Activated T-helper 2 cell treated with anti-CD3 and anti-CD28 coated beads, Interferon-gamma antibody, Interleukin-2, Interleukin-4, amounts not matched to agents 10 μg/mL and 5 μg/mL and 100 μg/mL, durations not matched to agents 14 hours and 24 hours and 36 hours (primary cell): Measurements from ENCODE around the gene CDC7. TPM values are rescaled to one million over a fixed set of nuclear protein-coding genes. Genes with fewer than 3 reads are reported as not detected.

Experiments used
- DNase-seq: peaks from one replicate; pipeline ENCODE4 v3.0.0; 2021; ENCODE audit warnings: low spot score
- H3K27ac Mint-ChIP-seq: one replicate; pipeline ENCODE4 v1.8.0; 2021; ENCODE audit warnings: mixed read lengths
- H3K27me3 Mint-ChIP-seq: one replicate; pipeline ENCODE4 v1.8.0; 2021; ENCODE audit warnings: low read depth, mixed read lengths
- H3K36me3 Mint-ChIP-seq: one replicate; pipeline ENCODE4 v1.8.0; 2021; ENCODE audit warnings: low read depth, mixed read lengths
- H3K4me1 Mint-ChIP-seq: one replicate; pipeline ENCODE4 v1.8.0; 2021; ENCODE audit warnings: low read depth, mixed read lengths
- H3K4me3 Mint-ChIP-seq: one replicate; pipeline ENCODE4 v1.8.0; 2021; ENCODE audit warnings: low read depth, mild to moderate bottlenecking, moderate library complexity, mixed read lengths
- H3K9me3 Mint-ChIP-seq: one replicate; pipeline ENCODE4 v1.8.0; 2021; ENCODE audit warnings: mixed read lengths
- intact Hi-C: fragments of 100-400 bp; cut with micrococcal nuclease; formaldehyde crosslinking; loops from one replicate; pipeline ENCODE4 v1.15.1; 2023
- total RNA-seq: library from RNA; stranded (reverse); gene quantifications from 2 replicates; pipeline ENCODE4 v1.2.3, GENCODE V29; 2022

CDC7 gene
- total RNA-seq, 1 donor from 2014 or later: 28.8 TPM

DNA sequence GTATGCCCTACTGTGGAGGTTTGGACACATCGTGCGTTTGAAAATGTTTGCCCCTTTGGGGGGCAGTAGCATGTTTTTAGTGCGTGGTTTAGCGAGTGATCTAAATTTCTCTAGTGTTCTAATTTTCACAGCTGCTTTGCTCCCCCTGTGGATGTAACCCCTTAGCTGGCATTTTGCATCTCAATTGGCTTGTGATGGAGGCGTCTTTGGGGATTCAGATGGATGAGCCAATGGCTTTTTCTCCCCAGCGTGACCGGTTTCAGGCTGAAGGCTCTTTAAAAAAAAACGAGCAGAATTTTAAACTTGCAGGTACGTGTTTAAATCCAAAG lies 836 bp downstream of the CDC7 start:
- Mint-ChIP-seq H3K36me3 (peaks cover 19% of the 10 kb centered on the region), H3K27me3 (no peaks in the 10 kb centered on the region), H3K4me1 (peaks cover 29% of the 10 kb centered on the region), H3K4me3 (no peak overlapping the region), H3K9me3 (no peaks in the 10 kb centered on the region), H3K27ac (no peak overlapping the region)
- intact Hi-C loops: loop anchor here (1.0 to 5.0 kb wide), 5 partner anchors 219 to 654 kb away; no protein-coding TSS in a partner anchor
- DNase-seq: no peak

DNA sequence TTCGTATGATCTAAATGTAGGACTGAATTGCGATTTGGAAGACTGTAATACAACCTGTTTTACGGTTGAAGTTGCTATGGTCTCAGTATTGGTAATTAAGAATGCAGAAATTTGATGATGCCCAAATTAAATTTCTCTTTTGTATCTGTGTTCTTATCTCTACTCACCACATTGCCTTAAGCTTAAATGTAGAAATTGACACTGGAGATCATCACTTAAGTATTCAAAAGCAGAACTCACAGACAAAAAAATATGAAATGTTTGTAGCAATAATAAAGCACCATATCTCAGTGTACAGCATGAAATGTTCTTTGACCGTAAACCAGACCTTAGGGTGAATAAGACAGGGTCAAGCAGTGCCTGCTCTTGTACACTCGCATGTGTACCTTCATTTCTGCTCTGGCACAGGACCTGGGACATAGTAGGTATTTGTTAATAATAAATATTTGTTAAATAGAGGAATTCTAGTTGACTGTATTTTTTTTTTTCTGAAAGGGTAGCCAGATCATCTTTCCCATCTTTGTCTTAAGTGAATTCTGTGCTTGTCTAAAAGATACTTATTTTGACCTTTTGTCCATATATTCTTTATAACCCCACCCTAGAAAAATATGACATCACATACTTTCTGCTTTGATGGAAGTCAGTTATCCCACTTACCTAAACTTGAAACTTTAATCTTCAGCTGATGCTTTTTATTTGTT lies 1.5 kb downstream of the CDC7 start:
- no peak for DNase-seq
- no peak overlapping the region for H3K4me3 Mint-ChIP-seq
- H3K9me3 Mint-ChIP-seq: no peaks in the 10 kb centered on the region
- H3K27ac Mint-ChIP-seq: peak overlapping the region; percentile 31
- intact Hi-C loops: loop anchor here (1.0 to 5.0 kb wide), 5 partner anchors 220 to 655 kb away; no protein-coding TSS in a partner anchor
- H3K27me3 Mint-ChIP-seq: no peaks in the 10 kb centered on the region
- H3K4me1 Mint-ChIP-seq: peaks cover 29% of the 10 kb centered on the region
- H3K36me3 Mint-ChIP-seq: peaks cover 19% of the 10 kb centered on the region

DNA sequence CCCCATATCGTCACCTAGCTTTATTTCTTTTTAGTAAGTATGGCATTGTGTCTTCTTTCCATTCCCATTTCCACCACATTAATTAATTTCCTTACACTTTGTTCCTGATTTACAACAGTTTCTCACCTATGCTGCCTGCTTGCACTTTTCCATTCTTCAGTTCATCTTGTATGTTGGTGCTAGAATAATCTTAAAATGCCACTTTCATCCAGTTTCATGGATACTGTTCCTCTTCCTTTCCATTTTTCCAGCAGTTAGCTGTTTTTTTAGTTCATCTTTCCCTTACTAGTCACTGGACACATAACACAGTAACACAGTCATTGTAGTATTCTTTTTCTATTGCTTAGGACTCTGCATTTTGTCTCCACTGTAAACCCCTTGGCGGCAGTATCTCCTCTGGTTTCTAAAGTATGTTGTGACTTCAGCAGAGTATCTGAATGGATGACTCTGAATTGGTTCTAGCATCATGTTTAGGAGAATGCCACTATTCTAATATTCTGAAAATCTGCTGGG lies 2.1 kb downstream of the CDC7 start:
- no peak for DNase-seq
- Mint-ChIP-seq H3K4me3 (no peak overlapping the region), H3K4me1 (peaks cover 29% of the 10 kb centered on the region), H3K27ac (peak overlapping the region; percentile 31), H3K9me3 (no peaks in the 10 kb centered on the region), H3K27me3 (no peaks in the 10 kb centered on the region), H3K36me3 (peaks cover 19% of the 10 kb centered on the region)
- intact Hi-C loops: loop anchor here (5.0 kb wide), 4 partner anchors 220 to 655 kb away; no protein-coding TSS in a partner anchor

DNA sequence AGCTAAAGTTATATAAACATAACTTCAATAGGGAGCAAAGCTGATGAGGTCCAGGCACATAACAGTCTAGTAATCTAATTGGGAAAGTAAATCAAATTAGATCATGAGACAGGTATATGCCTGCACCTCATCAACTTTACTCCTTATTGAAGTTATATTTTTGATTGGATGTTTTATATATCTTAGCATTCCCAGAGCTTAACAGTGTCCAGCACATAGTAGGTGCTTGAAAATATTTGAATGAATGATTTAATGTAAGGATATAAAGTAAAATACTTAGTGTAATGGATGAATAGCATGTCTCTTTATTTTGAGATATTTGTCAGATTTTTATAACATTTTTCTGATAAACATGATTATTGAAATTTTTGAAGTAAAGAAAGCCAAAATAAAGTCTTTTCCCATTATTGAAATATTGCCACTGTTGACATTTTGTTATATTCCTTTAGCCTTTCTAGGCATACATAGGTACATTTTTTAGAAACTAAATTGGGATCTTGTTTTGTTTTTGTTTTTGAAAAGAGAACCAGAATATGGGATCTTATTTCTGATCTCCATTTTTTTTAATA lies 2.8 kb downstream of the CDC7 start:
- H3K4me3 Mint-ChIP-seq: no peak overlapping the region
- H3K4me1 Mint-ChIP-seq: peaks cover 29% of the 10 kb centered on the region
- intact Hi-C loops: loop anchor here (5.0 kb wide), 4 partner anchors 221 to 656 kb away; no protein-coding TSS in a partner anchor
- H3K27ac Mint-ChIP-seq: no peak overlapping the region
- H3K27me3 Mint-ChIP-seq: no peaks in the 10 kb centered on the region
- H3K36me3 Mint-ChIP-seq: peaks cover 19% of the 10 kb centered on the region
- H3K9me3 Mint-ChIP-seq: no peaks in the 10 kb centered on the region
- no peak for DNase-seq

DNA sequence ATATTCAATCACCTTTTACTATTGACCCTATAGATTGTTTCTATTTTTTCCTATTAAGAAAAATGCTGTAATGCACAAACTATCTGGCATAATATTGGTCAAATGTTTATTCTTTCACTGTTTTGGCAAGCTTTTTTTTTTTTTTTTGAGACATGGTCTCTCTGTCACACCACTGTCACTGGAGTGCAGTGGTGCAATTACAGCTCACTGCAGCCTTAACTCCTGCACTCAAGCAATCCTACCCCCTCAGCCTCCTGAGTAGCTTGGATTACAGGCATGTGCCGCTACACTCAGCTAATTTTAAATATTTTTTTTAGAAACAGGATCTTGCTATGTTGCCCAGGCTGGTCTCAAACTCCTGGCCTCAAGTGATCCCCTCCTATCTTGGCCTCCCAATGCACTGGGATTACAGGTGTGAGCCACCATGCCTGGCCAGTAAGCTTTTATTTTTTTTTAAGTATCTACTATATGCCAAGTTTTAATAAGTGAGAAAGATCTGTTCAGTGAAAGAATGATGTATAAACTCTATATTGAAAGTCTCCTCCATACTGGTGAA lies 3.4 kb downstream of the CDC7 start:
- H3K27ac Mint-ChIP-seq: no peak overlapping the region
- no peak overlapping the region for H3K4me3 Mint-ChIP-seq
- peaks cover 25% of the 10 kb centered on the region for H3K36me3 Mint-ChIP-seq
- H3K9me3 Mint-ChIP-seq: no peaks in the 10 kb centered on the region
- DNase-seq: no peak
- H3K27me3 Mint-ChIP-seq: no peaks in the 10 kb centered on the region
- intact Hi-C loops: loop anchor here (5.0 kb wide), 4 partner anchors 222 to 657 kb away; no protein-coding TSS in a partner anchor
- H3K4me1 Mint-ChIP-seq: peaks cover 33% of the 10 kb centered on the region

DNA sequence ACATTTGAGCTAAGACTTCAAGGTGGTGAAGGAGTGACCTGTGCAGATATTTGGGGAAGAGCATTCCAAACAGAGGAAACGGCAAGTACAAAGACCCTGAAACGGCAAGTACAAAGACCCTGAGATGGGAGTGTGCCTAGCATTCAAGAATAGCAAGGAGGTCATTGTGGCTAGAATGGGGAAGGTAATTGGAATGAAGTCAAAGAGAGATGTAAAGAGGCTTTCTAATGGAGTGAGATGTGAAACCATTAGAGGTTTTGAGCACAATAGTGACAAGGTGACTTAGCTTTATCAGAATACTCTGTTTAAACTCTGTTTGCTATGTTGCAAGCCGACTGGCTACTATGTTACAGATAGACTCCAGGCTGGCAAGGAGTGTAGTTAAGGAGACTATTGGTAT lies 4.4 kb downstream of the CDC7 start:
- Mint-ChIP-seq H3K27me3 (no peaks in the 10 kb centered on the region), H3K4me3 (no peak overlapping the region), H3K27ac (no peak overlapping the region), H3K36me3 (peaks cover 33% of the 10 kb centered on the region), H3K4me1 (peaks cover 38% of the 10 kb centered on the region), H3K9me3 (no peaks in the 10 kb centered on the region)
- no peak for DNase-seq
- intact Hi-C loops: no loop called here

DNA sequence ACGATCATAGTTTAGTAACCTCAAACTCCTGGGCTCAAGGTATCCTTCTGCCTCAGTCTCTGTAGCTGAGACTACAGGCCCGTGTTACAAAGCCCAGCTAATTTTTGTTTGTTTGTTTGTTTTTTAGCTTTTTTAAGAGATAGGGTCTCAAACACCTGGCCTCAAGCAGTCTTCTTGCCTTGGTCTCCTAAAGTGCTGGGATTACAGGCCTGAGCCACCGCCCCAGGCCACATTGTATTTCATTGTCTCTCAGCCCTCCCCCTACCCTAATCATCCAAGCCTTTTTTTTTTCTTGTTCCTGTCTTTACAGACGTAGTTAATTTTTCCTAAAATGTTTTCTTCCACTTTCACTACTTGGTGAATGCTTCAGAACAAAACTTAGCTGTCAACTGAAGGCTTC lies 5.4 kb downstream of the CDC7 start:
- peaks cover 44% of the 10 kb centered on the region for H3K4me1 Mint-ChIP-seq
- H3K27me3 Mint-ChIP-seq: no peaks in the 10 kb centered on the region
- H3K27ac Mint-ChIP-seq: no peak overlapping the region
- no peak overlapping the region for H3K4me3 Mint-ChIP-seq
- no peaks in the 10 kb centered on the region for H3K9me3 Mint-ChIP-seq
- DNase-seq: no peak
- peaks cover 40% of the 10 kb centered on the region for H3K36me3 Mint-ChIP-seq
- intact Hi-C loops: no loop called here

DNA sequence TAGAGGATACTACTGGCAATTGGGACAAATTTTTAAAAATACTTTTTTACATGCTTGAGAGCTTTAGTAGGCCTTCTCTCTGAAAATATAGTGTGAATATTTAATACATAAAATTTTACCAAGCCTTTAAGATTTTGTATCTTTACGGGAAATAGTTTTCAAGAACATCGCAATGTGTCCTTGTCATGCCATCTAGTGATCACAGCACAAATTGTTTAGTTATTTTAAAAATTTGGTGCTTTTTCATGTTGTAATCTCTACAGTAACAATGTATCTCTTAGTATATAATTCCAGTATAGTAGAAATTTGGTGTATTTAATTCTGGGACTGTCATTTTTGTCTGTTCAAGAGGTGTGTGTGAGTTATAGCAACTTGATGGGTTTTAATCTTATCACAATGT lies 6.7 kb downstream of the CDC7 start:
- no peak overlapping the region for H3K4me3 Mint-ChIP-seq
- no peak overlapping the region for H3K27ac Mint-ChIP-seq
- peaks cover 40% of the 10 kb centered on the region for H3K36me3 Mint-ChIP-seq
- H3K4me1 Mint-ChIP-seq: peaks cover 42% of the 10 kb centered on the region
- no peaks in the 10 kb centered on the region for H3K27me3 Mint-ChIP-seq
- DNase-seq: no peak
- intact Hi-C loops: no loop called here
- H3K9me3 Mint-ChIP-seq: no peaks in the 10 kb centered on the region

DNA sequence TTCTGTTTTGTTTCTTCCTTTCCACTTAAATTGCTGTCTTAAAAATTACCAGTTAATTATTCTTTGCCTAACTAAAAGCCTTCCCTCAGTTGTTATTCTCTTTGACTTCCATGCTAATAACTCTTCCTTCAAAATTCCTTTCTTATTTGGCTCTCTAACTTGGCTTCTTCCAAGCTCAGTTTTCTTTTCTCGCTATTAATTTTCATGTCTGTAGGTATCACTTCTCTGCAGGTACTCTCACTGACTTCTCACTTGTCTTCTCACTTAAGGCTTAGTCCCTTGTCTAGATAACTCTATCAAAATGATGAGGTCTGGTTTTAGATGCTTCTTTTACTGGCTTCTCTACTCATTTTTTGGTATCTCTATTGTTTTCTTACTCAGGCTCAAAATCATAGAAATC lies 10.1 kb downstream of the CDC7 start:
- peaks cover 27% of the 10 kb centered on the region for H3K4me1 Mint-ChIP-seq
- intact Hi-C loops: loop anchor here (1.0 to 10.0 kb wide), 2 partner anchors 417 to 784 kb away; partner anchors contain the start of genes GLMN and RPAP2
- H3K27me3 Mint-ChIP-seq: no peaks in the 10 kb centered on the region
- H3K36me3 Mint-ChIP-seq: peaks cover 47% of the 10 kb centered on the region
- H3K4me3 Mint-ChIP-seq: no peak overlapping the region
- no peak for DNase-seq
- no peaks in the 10 kb centered on the region for H3K9me3 Mint-ChIP-seq
- peak overlapping the region; percentile 15 for H3K27ac Mint-ChIP-seq

DNA sequence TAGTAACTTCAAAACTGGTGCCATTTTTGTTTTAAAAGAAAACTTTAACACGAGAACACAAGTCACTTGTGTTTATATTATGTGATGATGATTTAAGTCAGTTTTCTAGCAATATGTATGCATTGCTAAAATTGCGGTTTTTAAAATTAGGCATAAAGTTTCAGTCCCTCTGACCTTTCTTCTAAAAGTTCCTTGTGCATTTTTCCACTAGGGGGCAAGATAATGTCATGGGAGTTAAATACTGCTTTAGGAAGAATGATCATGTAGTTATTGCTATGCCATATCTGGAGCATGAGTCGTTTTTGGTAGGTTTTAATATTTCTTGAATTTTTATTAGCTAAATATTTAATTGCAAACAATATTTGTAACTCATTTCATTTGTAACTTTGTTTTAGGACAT lies 10.7 kb downstream of the CDC7 start:
- no peak overlapping the region for H3K27ac Mint-ChIP-seq
- H3K9me3 Mint-ChIP-seq: no peaks in the 10 kb centered on the region
- intact Hi-C loops: loop anchor here (1.0 to 10.0 kb wide), 2 partner anchors 416 to 783 kb away; partner anchors contain the start of genes GLMN and RPAP2
- peaks cover 25% of the 10 kb centered on the region for H3K4me1 Mint-ChIP-seq
- H3K36me3 Mint-ChIP-seq: peaks cover 52% of the 10 kb centered on the region
- no peak for DNase-seq
- H3K4me3 Mint-ChIP-seq: no peak overlapping the region
- no peaks in the 10 kb centered on the region for H3K27me3 Mint-ChIP-seq

DNA sequence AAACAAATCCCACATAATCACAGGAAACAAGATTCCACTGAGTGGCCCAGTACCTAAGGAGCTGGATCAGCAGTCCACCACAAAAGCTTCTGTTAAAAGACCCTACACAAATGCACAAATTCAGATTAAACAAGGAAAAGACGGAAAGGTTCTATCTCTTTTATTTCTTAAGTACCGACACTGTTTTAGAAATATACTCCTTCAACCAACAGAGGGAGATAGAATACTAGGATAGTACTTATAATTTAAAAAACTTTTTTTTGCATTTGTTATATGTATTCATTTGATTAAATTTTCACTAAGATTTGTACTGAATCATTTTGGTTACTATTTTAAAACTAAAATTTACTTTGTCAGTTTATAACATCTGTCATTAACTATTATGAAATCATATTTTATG lies 12.5 kb downstream of the CDC7 start:
- DNase-seq: no peak
- Mint-ChIP-seq H3K9me3 (peaks cover 4% of the 10 kb centered on the region), H3K27ac (no peak overlapping the region), H3K36me3 (peaks cover 70% of the 10 kb centered on the region), H3K27me3 (no peaks in the 10 kb centered on the region), H3K4me1 (peaks cover 25% of the 10 kb centered on the region), H3K4me3 (no peak overlapping the region)
- intact Hi-C loops: loop anchor here (10.0 kb wide), 1 partner anchor 782 kb away; the partner anchor contains the start of genes GLMN and RPAP2

DNA sequence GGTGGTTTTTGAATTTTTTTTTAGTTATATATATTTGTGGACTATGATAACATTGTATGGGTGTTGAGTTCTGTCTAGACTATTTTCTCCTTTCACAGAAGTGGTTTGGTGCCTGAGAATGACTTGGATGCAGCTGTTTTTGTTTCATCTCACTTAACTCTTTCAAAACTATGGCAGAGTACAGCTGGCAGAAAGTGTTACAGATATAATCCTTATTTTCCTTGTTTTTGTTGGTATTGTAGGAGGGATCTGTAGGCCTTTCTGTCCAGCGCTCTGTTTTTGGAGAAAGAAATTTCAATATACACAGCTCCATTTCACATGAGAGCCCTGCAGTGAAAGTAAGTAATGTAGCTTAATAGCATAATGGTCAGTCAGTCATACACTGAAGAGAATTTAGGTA lies 13.1 kb downstream of the CDC7 start:
- Mint-ChIP-seq H3K4me3 (no peak overlapping the region), H3K36me3 (peaks cover 72% of the 10 kb centered on the region), H3K9me3 (peaks cover 4% of the 10 kb centered on the region), H3K4me1 (peaks cover 27% of the 10 kb centered on the region), H3K27ac (no peak overlapping the region), H3K27me3 (no peaks in the 10 kb centered on the region)
- no peak for DNase-seq
- intact Hi-C loops: loop anchor here (10.0 kb wide), 1 partner anchor 781 kb away; the partner anchor contains the start of genes GLMN and RPAP2

DNA sequence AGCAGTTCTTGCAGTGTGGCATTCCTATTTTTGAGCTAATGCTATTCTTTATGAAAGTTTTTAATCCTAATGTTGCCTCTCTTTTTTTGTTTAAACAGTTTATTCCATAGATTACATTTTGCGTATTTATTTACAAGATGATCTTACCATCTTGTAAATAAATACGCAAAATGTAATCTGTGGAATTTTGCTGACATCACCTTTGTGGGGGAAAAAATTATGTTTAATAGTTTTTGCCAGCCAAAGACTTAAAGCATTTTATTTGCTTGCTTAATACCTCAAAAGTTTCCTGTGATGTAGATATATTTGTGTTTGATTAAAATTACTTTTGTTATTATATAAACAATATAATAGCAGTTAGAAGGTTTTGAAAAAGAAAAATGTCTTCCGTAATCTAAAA lies 15.3 kb downstream of the CDC7 start:
- no peak for DNase-seq
- intact Hi-C loops: loop anchor here (10.0 kb wide), 1 partner anchor 779 kb away; the partner anchor contains the start of genes GLMN and RPAP2
- no peak overlapping the region for H3K27ac Mint-ChIP-seq
- H3K4me1 Mint-ChIP-seq: peaks cover 23% of the 10 kb centered on the region
- H3K27me3 Mint-ChIP-seq: no peaks in the 10 kb centered on the region
- no peak overlapping the region for H3K4me3 Mint-ChIP-seq
- H3K9me3 Mint-ChIP-seq: peaks cover 4% of the 10 kb centered on the region
- peaks cover 63% of the 10 kb centered on the region for H3K36me3 Mint-ChIP-seq
